ENCODE results near the gene SHROOM3. TPM values are rescaled to one million over a fixed set of nuclear protein-coding genes. Genes with fewer than 3 reads are reported as not detected.

Gene SHROOM3
- total RNA-seq, 2 experiments from 2014 or later: not detected

DNA sequence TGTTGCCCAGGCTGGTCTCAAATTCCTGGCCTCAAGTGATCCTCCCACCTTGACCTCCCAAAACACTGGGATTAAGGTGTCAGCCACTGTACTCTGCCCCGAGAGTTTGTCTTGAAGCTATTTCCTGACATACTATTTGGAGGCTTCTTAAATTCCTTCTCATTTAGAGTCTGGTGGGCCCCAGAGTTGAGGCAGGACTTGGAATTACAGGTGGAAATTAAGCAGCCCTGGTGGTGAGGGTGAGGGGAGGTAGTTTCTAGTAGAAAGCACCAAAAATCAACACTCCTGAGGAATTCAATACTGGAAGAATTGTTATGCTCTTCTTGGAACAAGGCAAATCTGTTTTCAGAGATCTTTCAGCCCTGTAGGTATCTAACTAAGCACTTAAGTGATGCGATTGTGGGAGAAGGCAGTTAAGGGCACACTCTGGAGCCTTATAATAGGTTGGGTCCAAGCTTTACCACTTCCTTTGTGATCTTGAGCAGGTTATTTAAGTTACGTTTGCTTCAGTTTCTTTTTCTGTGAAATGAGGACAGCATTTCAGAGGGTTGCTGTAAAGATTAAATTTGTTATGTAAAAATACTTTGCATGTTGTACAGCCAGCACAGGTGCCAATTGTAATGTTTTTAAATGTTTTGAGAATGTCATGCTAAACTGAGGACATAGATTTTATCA is 262.2 kb downstream of the SHROOM3 start:
- TF ChIP-seq, protein P1, sequence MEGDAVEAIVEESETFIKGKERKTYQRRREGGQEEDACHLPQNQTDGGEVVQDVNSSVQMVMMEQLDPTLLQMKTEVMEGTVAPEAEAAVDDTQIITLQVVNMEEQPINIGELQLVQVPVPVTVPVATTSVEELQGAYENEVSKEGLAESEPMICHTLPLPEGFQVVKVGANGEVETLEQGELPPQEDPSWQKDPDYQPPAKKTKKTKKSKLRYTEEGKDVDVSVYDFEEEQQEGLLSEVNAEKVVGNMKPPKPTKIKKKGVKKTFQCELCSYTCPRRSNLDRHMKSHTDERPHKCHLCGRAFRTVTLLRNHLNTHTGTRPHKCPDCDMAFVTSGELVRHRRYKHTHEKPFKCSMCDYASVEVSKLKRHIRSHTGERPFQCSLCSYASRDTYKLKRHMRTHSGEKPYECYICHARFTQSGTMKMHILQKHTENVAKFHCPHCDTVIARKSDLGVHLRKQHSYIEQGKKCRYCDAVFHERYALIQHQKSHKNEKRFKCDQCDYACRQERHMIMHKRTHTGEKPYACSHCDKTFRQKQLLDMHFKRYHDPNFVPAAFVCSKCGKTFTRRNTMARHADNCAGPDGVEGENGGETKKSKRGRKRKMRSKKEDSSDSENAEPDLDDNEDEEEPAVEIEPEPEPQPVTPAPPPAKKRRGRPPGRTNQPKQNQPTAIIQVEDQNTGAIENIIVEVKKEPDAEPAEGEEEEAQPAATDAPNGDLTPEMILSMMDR (IDR thresholded peaks at IDR 0.05): no peak
- no peak overlapping the region for H3K27ac Mint-ChIP-seq
- POLR2A ChIA-PET: no interaction called here
- ATAC-seq (ENCODE audit: poor library complexity): no peak
- H3K27me3 ChIP-seq (ENCODE audit: control insufficient read depth in 1 of 2, insufficient read depth in 2 of 2, low read length in 2 of 2): peaks cover 8 to 25% of the 10 kb centered on the region in 2 experiments
- no peak overlapping the region for H3K4me3 Mint-ChIP-seq
- no peak overlapping the region for H3K4me3 ChIP-seq (ENCODE audit: low read length)
- intact Hi-C loops (cut with DNase I, micrococcal nuclease): no loop called here
- no peak for DNase-seq
- H3K27me3 Mint-ChIP-seq: peaks cover 56% of the 10 kb centered on the region
- CTCF ChIA-PET: no interaction called here
- H3K4me1 ChIP-seq (ENCODE audit: insufficient read depth, low read length): no peaks in the 10 kb centered on the region
- H3K27ac ChIP-seq (ENCODE audit: low read depth in 1 of 2, low read length in 2 of 2): no peak overlapping the region
- no peaks in the 10 kb centered on the region for H3K9me3 ChIP-seq (ENCODE audit: control insufficient read depth in 1 of 2, insufficient read depth in 1 of 2, low read length in 2 of 2)
- H3K36me3 ChIP-seq (ENCODE audit: insufficient read depth, low read length): no peaks in the 10 kb centered on the region
- no peaks in the 10 kb centered on the region for H3K4me1 Mint-ChIP-seq (ENCODE audit: low read depth)
- H3K36me3 Mint-ChIP-seq (ENCODE audit: low read depth): no peaks in the 10 kb centered on the region
- H3K9me3 Mint-ChIP-seq: no peaks in the 10 kb centered on the region

DNA sequence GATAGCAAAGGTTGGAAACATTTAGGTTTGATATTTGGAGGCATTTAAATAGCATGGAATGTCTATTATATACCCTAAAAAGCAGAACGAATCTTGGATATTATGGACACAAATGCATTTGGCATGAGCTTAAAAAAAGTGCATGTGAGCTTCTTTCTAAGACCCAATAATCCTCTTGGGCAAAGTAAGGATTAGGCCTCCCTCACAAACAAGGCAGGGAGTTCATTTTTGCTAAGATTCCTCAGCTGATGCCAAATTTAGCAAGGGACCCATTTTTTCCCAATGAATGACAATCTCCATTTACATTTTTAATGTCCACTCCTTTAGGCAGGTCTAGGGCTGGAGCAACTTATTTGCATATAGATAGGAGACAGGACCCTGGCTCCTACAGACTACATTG is 263.1 kb downstream of the SHROOM3 start:
- ATAC-seq (ENCODE audit: poor library complexity) (no peak), DNase-seq (no peak)
- Mint-ChIP-seq H3K36me3 (ENCODE audit: low read depth) (no peaks in the 10 kb centered on the region), H3K4me3 (no peak overlapping the region), H3K27me3 (peaks cover 47% of the 10 kb centered on the region), H3K4me1 (ENCODE audit: low read depth) (no peaks in the 10 kb centered on the region), H3K9me3 (no peaks in the 10 kb centered on the region), H3K27ac (no peak overlapping the region)
- H3K27ac ChIP-seq (ENCODE audit: low read depth in 1 of 2, low read length in 2 of 2): no peak overlapping the region
- H3K4me1 ChIP-seq (ENCODE audit: insufficient read depth, low read length): no peaks in the 10 kb centered on the region
- peaks cover 8 to 23% of the 10 kb centered on the region in 2 experiments for H3K27me3 ChIP-seq (ENCODE audit: control insufficient read depth in 1 of 2, insufficient read depth in 2 of 2, low read length in 2 of 2)
- intact Hi-C loops (cut with DNase I, micrococcal nuclease): no loop called here
- H3K9me3 ChIP-seq (ENCODE audit: control insufficient read depth in 1 of 2, insufficient read depth in 1 of 2, low read length in 2 of 2): no peaks in the 10 kb centered on the region
- ChIA-PET POLR2A (no interaction called here), CTCF (no interaction called here)
- TF ChIP-seq, protein P1 (IDR thresholded peaks at IDR 0.05): no peak
- H3K36me3 ChIP-seq (ENCODE audit: insufficient read depth, low read length): no peaks in the 10 kb centered on the region
- no peak overlapping the region for H3K4me3 ChIP-seq (ENCODE audit: low read length)

DNA sequence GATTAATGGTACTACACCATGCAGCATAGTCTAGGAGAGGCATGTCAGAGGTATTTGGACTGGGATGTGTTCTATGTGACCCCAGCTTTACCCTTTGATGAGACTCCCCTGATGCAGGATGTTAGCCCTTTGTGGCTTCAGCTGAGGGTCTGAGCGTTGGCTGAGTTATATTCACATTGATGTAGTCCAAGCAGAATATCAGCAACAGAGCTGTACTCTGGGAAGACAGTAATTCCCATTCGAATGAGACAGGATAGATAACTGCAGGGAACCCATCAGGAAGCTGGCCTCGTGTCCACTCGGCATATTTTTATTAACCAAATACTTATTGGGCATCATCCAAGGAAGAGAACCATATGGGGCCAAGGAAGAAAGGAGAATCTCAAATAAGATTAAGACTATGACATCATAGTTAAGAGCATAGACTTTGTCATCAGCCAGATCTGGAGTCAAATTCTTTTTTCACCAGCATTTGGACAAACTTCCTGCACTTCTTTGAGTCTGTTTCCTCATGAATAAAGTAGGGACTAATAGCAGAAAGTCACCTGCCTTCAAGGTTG is 264.8 kb downstream of the SHROOM3 start:
- Mint-ChIP-seq H3K36me3 (ENCODE audit: low read depth) (no peaks in the 10 kb centered on the region), H3K9me3 (no peaks in the 10 kb centered on the region), H3K27ac (no peak overlapping the region), H3K4me1 (ENCODE audit: low read depth) (no peaks in the 10 kb centered on the region), H3K27me3 (peaks cover 31% of the 10 kb centered on the region), H3K4me3 (no peak overlapping the region)
- H3K4me1 ChIP-seq (ENCODE audit: insufficient read depth, low read length): no peaks in the 10 kb centered on the region
- no peak for ATAC-seq (ENCODE audit: poor library complexity)
- no peak overlapping the region for H3K4me3 ChIP-seq (ENCODE audit: low read length)
- no peaks in the 10 kb centered on the region for H3K9me3 ChIP-seq (ENCODE audit: control insufficient read depth in 1 of 2, insufficient read depth in 1 of 2, low read length in 2 of 2)
- ChIA-PET POLR2A (no interaction called here), CTCF (no interaction called here)
- H3K36me3 ChIP-seq (ENCODE audit: insufficient read depth, low read length): no peaks in the 10 kb centered on the region
- H3K27me3 ChIP-seq (ENCODE audit: control insufficient read depth in 1 of 2, insufficient read depth in 2 of 2, low read length in 2 of 2): peaks cover 8 to 13% of the 10 kb centered on the region in 2 experiments
- no peak for DNase-seq
- intact Hi-C loops (cut with DNase I, micrococcal nuclease): no loop called here
- no peak overlapping the region for H3K27ac ChIP-seq (ENCODE audit: low read depth in 1 of 2, low read length in 2 of 2)
- TF ChIP-seq, protein P1 (IDR thresholded peaks at IDR 0.05): no peak
